PC-3 (cell line): ENCODE measurements around the gene TMEM190. TPM values are rescaled to one million over a fixed set of nuclear protein-coding genes. Genes with fewer than 3 reads are reported as not detected.

Experiments used
- ATAC-seq: fragments of 200-7000 bp; cut with Tn5 transposase; 2 replicates; pipeline ENCODE4 v1.9.1; 2020; ENCODE audit warnings: mild to moderate bottlenecking, moderate library complexity
- BruUV-seq: library from RNA; stranded (reverse); fragments of 400-500 nt; replicated peaks from 2 replicates; lab custom pipeline; 2021; lab: Mats Ljungman, UMichigan
- CTCF ChIA-PET: fragments of 300-600 bp; sonication (Branson Sonifier 250); formaldehyde crosslinking; loops from one replicate; lab custom pipeline; 2022; ENCODE audit warnings: antibody characterized with exemption; lab: Charles Lee
- POLR2A ChIA-PET: fragments of 300-600 bp; sonication (Branson Sonifier 250); formaldehyde crosslinking; loops from one replicate; lab custom pipeline; 2022; ENCODE audit warnings: antibody characterized with exemption; ENCODE audit not compliant: unreplicated experiment; lab: Charles Lee
- DNase-seq: peaks from one replicate; pipeline ENCODE4 v3.0.0-alpha.2; 2015
- H2AFZ ChIP-seq: fragments of 300-600 bp; sonication (generic); 2 replicates; pipeline ENCODE4 v1.6.0; 2016; ENCODE audit warnings: antibody characterized with exemption, low read length
- H3F3A ChIP-seq: fragments of 300-600 bp; sonication (generic); one replicate; pipeline ENCODE4 v1.6.0; 2017; ENCODE audit warnings: antibody characterized with exemption, low read length, control low read depth, mild to moderate bottlenecking; ENCODE audit not compliant: unreplicated experiment
- H3K27ac ChIP-seq: fragments of 300-600 bp; sonication (generic); 2 replicates; pipeline ENCODE4 v1.5.1; 2016; ENCODE audit warnings: mild to moderate bottlenecking, low read length
- H3K27me3 ChIP-seq: fragments of 300-600 bp; sonication (generic); 2 replicates; pipeline ENCODE4 v1.6.1; 2016; ENCODE audit warnings: low read length, mixed read lengths
- H3K36me3 ChIP-seq: fragments of 300-600 bp; sonication (generic); 2 replicates; pipeline ENCODE4 v1.6.1; 2016; ENCODE audit warnings: low read depth, mixed run types, low read length, mixed read lengths
- H3K4me1 ChIP-seq: fragments of 300-600 bp; sonication (generic); 2 replicates; pipeline ENCODE4 v1.5.1; 2016; ENCODE audit warnings: low read length; ENCODE audit not compliant: insufficient read depth
- H3K4me2 ChIP-seq: fragments of 300-600 bp; sonication (generic); 2 replicates; pipeline ENCODE4 v1.6.0; 2016; ENCODE audit warnings: low read length
- H3K4me3 ChIP-seq: fragments of 300-600 bp; sonication (generic); 2 replicates; pipeline ENCODE4 v1.5.1; 2016; ENCODE audit warnings: mild to moderate bottlenecking, low read length, mixed read lengths
- H3K79me2 ChIP-seq: fragments of 300-600 bp; sonication (generic); 2 replicates; pipeline ENCODE4 v1.6.1; 2017; ENCODE audit warnings: low read length, mixed read lengths
- H3K9ac ChIP-seq: fragments of 300-600 bp; sonication (generic); 2 replicates; pipeline ENCODE4 v1.6.0; 2016; ENCODE audit warnings: mild to moderate bottlenecking, low read length
- H3K9me2 ChIP-seq: fragments of 300-600 bp; sonication (generic); replicated peaks from 2 replicates; pipeline ENCODE4 v1.6.1; 2016; ENCODE audit warnings: mixed run types, low read length, mixed read lengths
- H3K9me3 ChIP-seq: fragments of 300-600 bp; sonication (generic); 2 replicates; pipeline ENCODE4 v1.6.1; 2016; ENCODE audit warnings: low read length, mixed read lengths
- H4K20me1 ChIP-seq: fragments of 300-600 bp; sonication (generic); 2 replicates; pipeline ENCODE4 v1.6.1; 2016; ENCODE audit warnings: low read length, mixed read lengths
- CTCF ChIP-seq: fragments of 300-600 bp; sonication (generic); conservative IDR thresholded peaks from 2 replicates; pipeline ENCODE4 v1.5.1; 2017; ENCODE audit warnings: antibody characterized with exemption, low read depth, mild to moderate bottlenecking, low read length
- EZH2 ChIP-seq: fragments of 300-600 bp; sonication (generic); IDR thresholded peaks from one replicate; pipeline ENCODE4 v1.6.1; 2017; ENCODE audit warnings: antibody characterized with exemption, mild to moderate bottlenecking, low read length; ENCODE audit not compliant: unreplicated experiment
- EZH2phosphoT487 ChIP-seq: fragments of 300-600 bp; sonication (generic); IDR thresholded peaks from 2 replicates; pipeline ENCODE4 v1.6.1; 2018; ENCODE audit warnings: mild to moderate bottlenecking, antibody characterized with exemption, low read length, borderline replicate concordance
- intact Hi-C: fragments of 100-400 bp; cut with micrococcal nuclease; formaldehyde crosslinking; loops from 2 replicates; pipeline ENCODE4 v1.9.0; 2023
- total RNA-seq: library from RNA; depleted of rRNA; stranded (reverse); fragments of >200 nt; gene quantifications from 2 replicates; pipeline ENCODE4 v1.2.3, GENCODE V29; 2014

The TMEM190 gene
- total RNA-seq, 1 experiment from 2014 or later = not detected

- CTCF ChIA-PET = no interaction called here
- intact Hi-C loops = no loop called here
Observed at GRCh38 chr19:55346725-55347441, 29.7 kb upstream of the TMEM190 start.

GRCh38 chr19:55347442-55348009, 29.1 kb upstream of the TMEM190 start:
- DNase-seq (no peak), ATAC-seq (no peak)
- BruUV-seq = no TSS peak
- Histone ChIP-seq H3K4me1 (peaks cover 28% of the 10 kb centered on the region), H3K4me3 (no peak overlapping the region), H3K36me3 (no peaks in the 10 kb centered on the region; the same call in 1 of the 2 replicates), H3K9ac (no peak overlapping the region), H2AFZ (no peak overlapping the region), H3K27ac (no peak overlapping the region), H3F3A (no peaks in the 10 kb centered on the region), H3K9me3 (no peaks in the 10 kb centered on the region), H3K9me2 (no peaks in the 10 kb centered on the region), H3K79me2 (no peaks in the 10 kb centered on the region), H3K4me2 (no peak overlapping the region), H3K27me3 (0 out of 2 replicates have a peak, but pooled peaks cover 2% of the 10 kb centered on the region), H4K20me1 (no peaks in the 10 kb centered on the region)
- POLR2A ChIA-PET = no interaction called here
- intact Hi-C loops = no loop called here
- no peak for TF ChIP-seq CTCF
- TF ChIP-seq EZH2 = no peak
- TF ChIP-seq EZH2phosphoT487 = no peak
- CTCF ChIA-PET = no interaction called here

More at GRCh38 chr19:55346725-55347441, 29.7 kb upstream of the TMEM190 start:
- POLR2A ChIA-PET = no interaction called here
- Histone ChIP-seq H3K4me3 (no peak overlapping the region), H3K79me2 (no peaks in the 10 kb centered on the region), H3K4me2 (no peak overlapping the region), H3K4me1 (peaks cover 21% of the 10 kb centered on the region), H4K20me1 (no peaks in the 10 kb centered on the region), H3K9me3 (no peaks in the 10 kb centered on the region), H3K9ac (no peak overlapping the region), H2AFZ (no peak overlapping the region), H3K27ac (no peak overlapping the region), H3K36me3 (no peaks in the 10 kb centered on the region; the same call in 1 of the 2 replicates), H3F3A (no peaks in the 10 kb centered on the region), H3K9me2 (no peaks in the 10 kb centered on the region), H3K27me3 (no peaks in the 10 kb centered on the region)
- no TSS peak for BruUV-seq
- no peak for TF ChIP-seq CTCF
- TF ChIP-seq EZH2phosphoT487 = no peak
- TF ChIP-seq EZH2 = no peak
- DNase-seq (no peak), ATAC-seq (no peak)
